GM12891 (cell line): ENCODE results near the gene PIAS4.

Experiments used
- PAX5 ChIP-seq: IDR thresholded peaks from 2 replicates; pipeline ENCODE4 v1.6.1; 2011; ENCODE audit warnings: low read length, moderate library complexity, mild to moderate bottlenecking; ENCODE audit not compliant: insufficient read depth, severe bottlenecking
- POLR2A ChIP-seq: IDR thresholded peaks from 2 replicates; pipeline ENCODE4 v1.6.1; 2011; ENCODE audit warnings: low read depth, low read length, control low read depth
- POLR2AphosphoS5 ChIP-seq: IDR thresholded peaks from 2 replicates; pipeline ENCODE4 v1.6.1; 2011; ENCODE audit warnings: low read depth, low read length, control low read depth

- TF ChIP-seq POLR2A, result no peak
- no peak for TF ChIP-seq POLR2AphosphoS5
- TF ChIP-seq PAX5, result no peak
Measured at GRCh38 chr19:4042064-4042730, 34.7 kb downstream of the PIAS4 start.
